HepG2 (cell line): Measurements from ENCODE around the gene TRAPPC3. TPM values are rescaled to one million over a fixed set of nuclear protein-coding genes. Genes with fewer than 3 reads are reported as not detected.

Experiments used
- ATAC-seq: fragments of 200-7000 bp; cut with Tn5 transposase; 3 replicates; pipeline ENCODE4 v1.9.1; 2020; ENCODE audit warnings: mild to moderate bottlenecking, moderate library complexity
- BruUV-seq: library from RNA; stranded (reverse); fragments of 400-500 nt; replicated peaks from 2 replicates; lab custom pipeline; 2021; lab: Mats Ljungman, UMichigan
- CTCF ChIA-PET: fragments of 300-600 bp; formaldehyde crosslinking; extraction: SDS; loops from one replicate; lab custom pipeline; 2021; ENCODE audit warnings: low total read pairs, inconsistent platforms, low intra/inter-chr PET ratio; lab: Yijun Ruan, JAX
- POLR2A ChIA-PET: fragments of 350-600 bp; sonication (Branson Sonifier 250); formaldehyde crosslinking; loops from one replicate; lab custom pipeline; 2020; ENCODE audit warnings: antibody characterized with exemption, inconsistent platforms; lab: Yijun Ruan, JAX
- DNase-seq: peaks from one replicate; pipeline ENCODE4 v3.0.0-alpha.2; 2015; ENCODE audit warnings: low spot score
- FAIRE-seq: peaks from 3 replicates; lab custom pipeline; 2011; peaks lifted over from hg19 to GRCh38; lab: Jason Lieb, UNC
- H2AFZ ChIP-seq: one replicate; pipeline ENCODE4 v1.6.1; 2011; ENCODE audit warnings: low read length, inconsistent platforms
- H3K27ac ChIP-seq: fragments of 300-600 bp; 3 replicates; pipeline ENCODE4 v1.8.0; 2011; ENCODE audit warnings: mixed run types, mild to moderate bottlenecking, mixed read lengths, low read length, inconsistent platforms; ENCODE audit not compliant: insufficient read depth; ENCODE audit errors: extremely low read length
- H3K27me3 ChIP-seq, 2 experiments: fragments of 200-600 bp in 1 of 2; 2 replicates in 1 of 2; 3 replicates in 1 of 2; pipeline versions ENCODE4 v1.6.0 to v1.8.0; 2011; ENCODE audit warnings: low read length in 2 of 2, mild to moderate bottlenecking in 2 of 2, moderate library complexity in 2 of 2, inconsistent platforms in 1 of 2; ENCODE audit not compliant: insufficient read depth in 2 of 2, control insufficient read depth in 1 of 2
- H3K36me3 ChIP-seq, 2 experiments: fragments of 200-600 bp in 1 of 2; replicated peaks in 1 of 2; 2 replicates in 1 of 2; 3 replicates in 1 of 2; pipeline versions ENCODE4 v1.5.1 to v1.8.0; 2011; ENCODE audit warnings: low read length in 2 of 2, inconsistent platforms in 1 of 2; ENCODE audit not compliant: insufficient read depth in 2 of 2, control insufficient read depth in 1 of 2
- H3K4me1 ChIP-seq: 2 replicates; pipeline ENCODE4 v1.5.1; 2012; ENCODE audit warnings: low read length, inconsistent platforms; ENCODE audit not compliant: insufficient read depth
- H3K4me2 ChIP-seq: 2 replicates; pipeline ENCODE4 v1.6.0; 2011; ENCODE audit warnings: low read depth, low read length, inconsistent platforms
- H3K4me3 ChIP-seq, 3 experiments: fragments of 200-600 bp in 1 of 3; sonication (generic), shearing (Covaris generic) in 1 of 3; replicated peaks in 1 of 3; 2 replicates each; pipeline ENCODE4 v1.5.1; 2011 to 2016; ENCODE audit warnings: low read length in 3 of 3, inconsistent platforms in 2 of 3, low read depth in 2 of 3, mild to moderate bottlenecking in 2 of 3, control low read depth in 1 of 3, mixed read lengths in 1 of 3; ENCODE audit not compliant: insufficient read depth in 1 of 3
- H3K79me2 ChIP-seq: one replicate; pipeline ENCODE4 v1.6.1; 2011; ENCODE audit warnings: low read length, inconsistent platforms; ENCODE audit not compliant: insufficient read depth
- H3K9ac ChIP-seq: 2 replicates; pipeline ENCODE4 v1.6.0; 2011; ENCODE audit warnings: mild to moderate bottlenecking, low read depth, low read length, inconsistent platforms; ENCODE audit not compliant: insufficient read depth
- H3K9me3 ChIP-seq: 2 replicates; pipeline ENCODE4 v1.5.1; 2012; ENCODE audit warnings: mild to moderate bottlenecking, low read length
- H4K20me1 ChIP-seq: 2 replicates; pipeline ENCODE4 v1.6.0; 2011; ENCODE audit warnings: inconsistent platforms, mild to moderate bottlenecking, low read length, moderate library complexity; ENCODE audit not compliant: insufficient read depth
- CHCHD3 ChIP-seq: sonication (generic); formaldehyde crosslinking; IDR thresholded peaks from 2 replicates; pipeline ENCODE4 v1.8.0; 2022; ENCODE audit warnings: mild to moderate bottlenecking, missing genetic modification reagents, moderate library complexity
- FOXP4 ChIP-seq: sonication (generic); formaldehyde crosslinking; IDR thresholded peaks from 2 replicates; pipeline ENCODE4 v1.4.0; 2020; ENCODE audit warnings: missing genetic modification reagents
- IKZF5 ChIP-seq: IDR thresholded peaks from 2 replicates; pipeline ENCODE4 v1.6.1; 2018; ENCODE audit warnings: missing genetic modification reagents, mild to moderate bottlenecking, missing compliant biosample characterization
- IRX3 ChIP-seq: sonication (generic); formaldehyde crosslinking; IDR thresholded peaks from 2 replicates; pipeline ENCODE4 v1.8.1; 2023; ENCODE audit warnings: mild to moderate bottlenecking, low read depth, missing genetic modification reagents, borderline replicate concordance
- LCORL ChIP-seq, 2 experiments: fragments of 450-650 bp in 1 of 2; sonication (generic) in 1 of 2; formaldehyde crosslinking in 1 of 2; IDR thresholded peaks; 2 replicates each; pipeline versions ENCODE4 v1.5.0 to v1.6.1; 2017 to 2020; ENCODE audit warnings: antibody characterized with exemption in 1 of 2, missing genetic modification reagents in 1 of 2
- RORA ChIP-seq: sonication (generic); formaldehyde crosslinking; IDR thresholded peaks from 2 replicates; pipeline ENCODE4 v1.5.0; 2020; ENCODE audit warnings: mild to moderate bottlenecking, missing genetic modification reagents, moderate library complexity
- ZNF251 ChIP-seq: sonication (generic); formaldehyde crosslinking; IDR thresholded peaks from 2 replicates; pipeline ENCODE4 v1.9.0; 2021; ENCODE audit warnings: mild to moderate bottlenecking, missing genetic modification reagents
- ZNF510 ChIP-seq: sonication (generic); formaldehyde crosslinking; IDR thresholded peaks from 2 replicates; pipeline ENCODE4 v1.4.0; 2020; ENCODE audit warnings: low read depth, mild to moderate bottlenecking, missing genetic modification reagents
- ZNF513 ChIP-seq: sonication (generic); formaldehyde crosslinking; conservative IDR thresholded peaks from 2 replicates; pipeline ENCODE4 v1.5.0; 2020; ENCODE audit warnings: missing genetic modification reagents
- ZNF547 ChIP-seq: sonication (generic); formaldehyde crosslinking; IDR thresholded peaks from 2 replicates; pipeline ENCODE4 v1.5.1; 2020; ENCODE audit warnings: mild to moderate bottlenecking, missing genetic modification reagents
- ZNF598 ChIP-seq: sonication (generic); formaldehyde crosslinking; IDR thresholded peaks from 2 replicates; pipeline ENCODE4 v1.5.1; 2020; ENCODE audit warnings: mild to moderate bottlenecking, missing genetic modification reagents, borderline replicate concordance
- ZNF710 ChIP-seq: sonication (generic); formaldehyde crosslinking; IDR thresholded peaks from 2 replicates; pipeline ENCODE4 v1.5.0; 2020; ENCODE audit warnings: mild to moderate bottlenecking, missing genetic modification reagents, borderline replicate concordance
- WGBS: methylation state at CpG from one replicate; pipeline ENCODE4 v1.1.6; 2017; ENCODE audit warnings: low lambda C conversion rate; 5-methylcytosine and 5-hydroxymethylcytosine counted together
- in situ Hi-C: cut with HindIII; loops from 2 replicates; pipeline ENCODE4 v1.10.0; 2017; ENCODE audit warnings: low pct_unique_long_range_greater_than_20kb; ENCODE audit not compliant: extremely low pct_ligation_motif_present
- intact Hi-C: fragments of 100-400 bp; cut with micrococcal nuclease; formaldehyde crosslinking; loops from one replicate; pipeline ENCODE4 v1.10.0; 2022; ENCODE audit not compliant: unreplicated experiment
- polyA plus RNA-seq, 8 experiments: library from polyadenylated mRNA; depleted of rRNA in 3 of 8; stranded (reverse) in 7 of 8; unstranded in 1 of 8; fragments of >200 nt; fragmentation: Illumina TruSeq in 4 of 8; extraction: Trizol in 4 of 8; gene quantifications; 2 replicates each; pipeline versions ENCODE4 v1.2.1 to v1.2.3, GENCODE V29; 2011 to 2016; ENCODE audit warnings: low read depth in 4 of 8, missing spikeins in 1 of 8, mixed read lengths in 1 of 8; ENCODE audit not compliant: insufficient read depth in 1 of 8
- total RNA-seq, 5 experiments: library from RNA; depleted of rRNA; stranded (reverse); fragments of >200 nt; fragmentation: Illumina TruSeq; extraction: Trizol; gene quantifications; 2 replicates each; pipeline ENCODE4 v1.2.3, GENCODE V29; 2016; ENCODE audit warnings: low read depth in 1 of 5

TRAPPC3 gene
- total and polyA plus RNA-seq, 2 of the 13 experiments (the other 11 are each of a cell fraction or from before 2014, with no cell fraction given): 53.7 to 62.4 TPM

GRCh38 chr1:36157973-36158826 is 8.9 kb upstream of the TRAPPC3 start:
- no peaks in the 10 kb centered on the region for H3K9me3 ChIP-seq
- FAIRE-seq: no peak
- H3K27ac ChIP-seq: no peak overlapping the region
- 0 out of 6 replicates have a peak overlapping the region, but pooled peaks of 1 of the 3 experiments have one; percentile 39 for H3K4me3 ChIP-seq
- no peak overlapping the region for H2AFZ ChIP-seq
- peak overlapping the region; percentile 72; the same call in 1 of the 2 replicates for H3K4me2 ChIP-seq
- ChIA-PET POLR2A (no interaction called here), CTCF (no interaction called here)
- peaks cover 5% of the 10 kb centered on the region for H3K79me2 ChIP-seq
- in situ Hi-C loops (no loop called here), intact Hi-C loops (loop anchor here (10.0 kb wide), 1 partner anchor 67 kb away; the partner anchor contains the start of gene THRAP3)
- no peak for DNase-seq
- no peaks in the 10 kb centered on the region for H3K27me3 ChIP-seq
- BruUV-seq: TSS peak; percentile 50
- peak overlapping the region; percentile 80; the same call in 1 of the 2 replicates for H3K9ac ChIP-seq
- 90% methylated on average over 8 of the region's 9 CpGs for WGBS
- no peaks in the 10 kb centered on the region; a peak in 1 of 5 replicates for H3K36me3 ChIP-seq
- no peaks in the 10 kb centered on the region for H4K20me1 ChIP-seq
- ATAC-seq: no peak
- TF ChIP-seq ZNF710 (CRISPR knock-in tag) (no peak), ZNF510 (CRISPR knock-in tag) (no peak), IKZF5 (CRISPR knock-in tag) (no peak), CHCHD3 (CRISPR knock-in tag) (no peak), ZNF598 (no peak), ZNF547 (CRISPR knock-in tag) (no peak), FOXP4 (CRISPR knock-in tag) (no peak), ZNF251 (CRISPR knock-in tag) (no peak), ZNF513 (CRISPR knock-in tag) (no peak), RORA (CRISPR knock-in tag) (no peak), LCORL (IDR thresholded peaks at IDR 0.05) (no peak), LCORL (CRISPR knock-in tag; IDR thresholded peaks at IDR 0.05) (no peak), IRX3 (CRISPR knock-in tag) (no peak)
- H3K4me1 ChIP-seq: peaks cover 54% of the 10 kb centered on the region
